Choroid plexus epithelial cell (primary cell): Measurements from ENCODE around the gene ACAD9.
"Not testable (repeated sequence)": the region's sequence is repeated elsewhere in the genome, so short reads cannot be mapped to it uniquely, and the experiment has no call there.

ENCODE experiments used
- DNase-seq: peaks from one replicate; pipeline ENCODE4 v3.0.0-alpha.2; 2010; ENCODE audit warnings: low read depth
- H3K4me3 ChIP-seq: 2 replicates; pipeline ENCODE4 v1.5.1; 2011; ENCODE audit warnings: low read depth, mild to moderate bottlenecking, control low read depth, low read length, moderate library complexity
- TF ChIP-seq, protein P1 (sequence below): conservative IDR thresholded peaks from 2 replicates; pipeline ENCODE4 v1.5.1; 2011; ENCODE audit warnings: low read depth, mild to moderate bottlenecking, control low read depth, inconsistent platforms, low read length, moderate library complexity

ACAD9 gene

DNA sequence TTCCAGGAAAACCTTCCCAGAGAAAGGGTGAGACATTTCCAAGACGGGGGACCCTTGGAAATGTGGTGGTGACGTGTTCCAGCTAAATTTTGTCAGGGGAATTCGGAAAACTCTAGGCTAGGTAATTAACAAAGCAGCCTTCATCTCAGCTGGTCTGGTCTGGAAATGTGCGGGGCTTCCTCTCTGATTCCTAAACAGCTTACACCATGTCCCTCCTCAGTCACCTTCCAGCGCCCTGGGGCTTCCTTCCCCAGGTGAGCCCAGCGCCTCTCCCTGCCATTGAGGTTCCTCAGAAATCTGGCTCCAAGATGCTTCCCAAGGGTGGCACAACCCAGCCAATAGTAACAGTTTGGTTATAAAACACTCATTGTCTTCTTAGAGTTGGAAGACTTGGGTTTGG, 571 bp downstream of the ACAD9 start:
- H3K4me3 ChIP-seq: peak overlapping the region; percentile 98
- DNase-seq: no peak
- TF ChIP-seq, protein P1, sequence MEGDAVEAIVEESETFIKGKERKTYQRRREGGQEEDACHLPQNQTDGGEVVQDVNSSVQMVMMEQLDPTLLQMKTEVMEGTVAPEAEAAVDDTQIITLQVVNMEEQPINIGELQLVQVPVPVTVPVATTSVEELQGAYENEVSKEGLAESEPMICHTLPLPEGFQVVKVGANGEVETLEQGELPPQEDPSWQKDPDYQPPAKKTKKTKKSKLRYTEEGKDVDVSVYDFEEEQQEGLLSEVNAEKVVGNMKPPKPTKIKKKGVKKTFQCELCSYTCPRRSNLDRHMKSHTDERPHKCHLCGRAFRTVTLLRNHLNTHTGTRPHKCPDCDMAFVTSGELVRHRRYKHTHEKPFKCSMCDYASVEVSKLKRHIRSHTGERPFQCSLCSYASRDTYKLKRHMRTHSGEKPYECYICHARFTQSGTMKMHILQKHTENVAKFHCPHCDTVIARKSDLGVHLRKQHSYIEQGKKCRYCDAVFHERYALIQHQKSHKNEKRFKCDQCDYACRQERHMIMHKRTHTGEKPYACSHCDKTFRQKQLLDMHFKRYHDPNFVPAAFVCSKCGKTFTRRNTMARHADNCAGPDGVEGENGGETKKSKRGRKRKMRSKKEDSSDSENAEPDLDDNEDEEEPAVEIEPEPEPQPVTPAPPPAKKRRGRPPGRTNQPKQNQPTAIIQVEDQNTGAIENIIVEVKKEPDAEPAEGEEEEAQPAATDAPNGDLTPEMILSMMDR: no peak

DNA sequence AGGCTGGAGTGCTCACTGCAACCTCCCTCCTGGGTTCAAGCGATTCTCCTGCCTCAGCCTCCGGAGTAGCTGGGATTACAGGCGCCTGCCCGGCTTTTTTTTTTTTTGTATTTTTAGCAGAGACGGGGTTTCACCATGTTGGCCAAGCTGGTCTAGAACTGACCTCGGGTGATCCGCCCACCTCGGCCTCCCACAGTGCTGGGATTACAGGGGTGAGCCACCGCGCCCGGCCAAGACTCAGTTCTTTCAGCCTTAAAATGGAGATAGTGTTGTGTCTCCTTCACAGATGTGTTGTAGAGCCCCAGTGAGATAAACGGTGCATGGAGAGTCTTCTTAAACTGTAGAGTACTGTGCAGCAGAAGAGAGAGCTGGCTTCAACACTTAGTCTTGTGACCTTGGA, 1.0 kb downstream of the ACAD9 start:
- peak overlapping the region; percentile 98 for H3K4me3 ChIP-seq
- DNase-seq: not testable (repeated sequence)

DNA sequence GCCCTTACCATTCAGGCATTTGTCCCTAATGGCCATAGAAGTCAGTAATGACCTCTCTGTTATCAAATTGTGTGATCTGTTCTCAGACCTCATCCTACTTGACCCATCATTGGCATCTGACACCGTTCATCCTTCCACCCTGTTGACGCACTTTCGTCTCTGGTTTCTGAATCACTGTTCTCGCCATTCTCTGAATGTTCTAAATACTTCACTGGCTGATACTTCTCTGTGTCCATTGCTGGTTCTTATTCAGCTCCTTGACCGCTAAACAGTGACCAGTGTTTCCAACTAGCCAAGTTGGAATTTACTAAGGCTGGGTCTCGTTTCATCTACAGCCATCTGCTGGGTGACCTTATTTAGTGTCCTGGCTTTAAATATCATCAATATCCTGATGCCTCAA, 2.2 kb downstream of the ACAD9 start:
- TF ChIP-seq, protein P1: no peak
- H3K4me3 ChIP-seq: no peak overlapping the region
- no peak for DNase-seq

DNA sequence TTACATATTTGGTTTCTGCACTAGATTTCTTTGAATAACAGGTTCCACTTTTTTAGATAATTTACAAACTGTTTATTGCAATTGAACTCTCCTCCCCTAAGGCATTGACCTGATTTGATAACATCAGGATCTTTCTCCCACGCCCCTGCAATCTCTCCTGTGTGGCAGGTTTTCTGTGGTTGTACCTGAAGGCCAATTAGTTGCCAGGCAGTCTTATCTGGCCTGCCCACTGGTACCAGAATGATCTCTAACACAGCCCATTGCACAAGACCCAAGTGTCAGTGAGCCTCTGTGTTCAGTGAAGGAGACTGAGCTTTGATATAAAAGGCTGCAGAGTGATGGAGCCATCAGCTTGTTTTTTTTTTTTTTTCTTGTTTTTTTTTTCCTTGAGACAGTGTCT, 3.3 kb downstream of the ACAD9 start:
- no peak overlapping the region for H3K4me3 ChIP-seq
- DNase-seq: no peak
- TF ChIP-seq, protein P1: no peak

DNA sequence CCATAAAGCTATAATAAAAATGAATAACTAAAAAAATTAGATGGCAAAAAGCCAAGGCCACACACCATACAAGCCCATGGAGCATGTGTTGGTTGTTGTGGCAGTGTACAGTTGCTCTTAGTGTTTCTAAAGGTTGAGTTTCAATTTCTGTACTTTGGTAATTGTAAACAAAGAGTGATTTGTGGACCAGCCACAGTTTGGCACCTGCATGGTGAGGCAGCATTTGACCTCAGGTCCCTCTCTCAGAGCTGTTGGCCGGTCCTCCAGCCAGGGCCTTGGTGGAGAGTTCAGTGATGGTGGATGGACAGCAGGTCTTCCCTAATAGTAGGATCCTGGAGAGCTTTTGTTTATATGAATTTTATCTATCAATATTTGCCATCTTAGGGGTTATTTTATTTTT, 5.6 kb downstream of the ACAD9 start:
- TF ChIP-seq, protein P1: no peak
- H3K4me3 ChIP-seq: no peak overlapping the region
- DNase-seq: no peak

DNA sequence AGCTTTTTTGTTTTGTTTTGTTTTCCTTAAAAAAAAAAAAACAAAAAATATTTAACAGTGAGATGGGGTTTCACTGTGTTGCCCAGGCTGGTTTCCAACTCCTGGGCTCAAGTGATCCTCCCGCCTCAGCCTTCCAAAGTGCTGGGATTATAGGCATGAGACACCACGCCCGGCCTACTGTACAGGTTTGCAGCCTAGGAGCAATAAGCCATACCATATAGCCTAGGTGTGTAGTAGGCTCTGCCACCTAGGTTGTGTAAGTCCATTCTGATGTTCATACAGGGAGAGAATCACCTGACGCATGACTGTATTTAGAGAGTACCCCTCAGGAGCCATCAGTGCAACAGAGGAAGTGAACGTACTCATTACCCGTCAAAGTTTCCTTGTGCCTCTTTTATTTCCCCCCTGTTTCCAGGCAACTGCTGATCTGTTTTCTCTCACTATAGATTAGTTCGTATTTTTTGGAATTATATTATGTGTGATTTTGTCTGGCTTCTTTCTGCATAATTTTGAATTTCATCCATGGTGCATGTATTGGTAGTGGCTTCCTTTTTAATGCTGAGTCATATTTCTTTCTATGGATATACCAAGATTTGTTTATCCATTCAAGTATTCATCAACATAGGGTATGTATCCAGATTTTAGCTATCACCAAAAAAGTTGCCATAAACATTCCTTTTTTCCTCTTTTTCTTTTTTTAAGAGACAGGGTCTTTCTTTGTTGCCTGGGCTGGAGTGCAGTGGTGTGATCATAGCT, 9.9 kb downstream of the ACAD9 start:
- H3K4me3 ChIP-seq: no peak overlapping the region
- TF ChIP-seq, protein P1: no peak
- no peak for DNase-seq

DNA sequence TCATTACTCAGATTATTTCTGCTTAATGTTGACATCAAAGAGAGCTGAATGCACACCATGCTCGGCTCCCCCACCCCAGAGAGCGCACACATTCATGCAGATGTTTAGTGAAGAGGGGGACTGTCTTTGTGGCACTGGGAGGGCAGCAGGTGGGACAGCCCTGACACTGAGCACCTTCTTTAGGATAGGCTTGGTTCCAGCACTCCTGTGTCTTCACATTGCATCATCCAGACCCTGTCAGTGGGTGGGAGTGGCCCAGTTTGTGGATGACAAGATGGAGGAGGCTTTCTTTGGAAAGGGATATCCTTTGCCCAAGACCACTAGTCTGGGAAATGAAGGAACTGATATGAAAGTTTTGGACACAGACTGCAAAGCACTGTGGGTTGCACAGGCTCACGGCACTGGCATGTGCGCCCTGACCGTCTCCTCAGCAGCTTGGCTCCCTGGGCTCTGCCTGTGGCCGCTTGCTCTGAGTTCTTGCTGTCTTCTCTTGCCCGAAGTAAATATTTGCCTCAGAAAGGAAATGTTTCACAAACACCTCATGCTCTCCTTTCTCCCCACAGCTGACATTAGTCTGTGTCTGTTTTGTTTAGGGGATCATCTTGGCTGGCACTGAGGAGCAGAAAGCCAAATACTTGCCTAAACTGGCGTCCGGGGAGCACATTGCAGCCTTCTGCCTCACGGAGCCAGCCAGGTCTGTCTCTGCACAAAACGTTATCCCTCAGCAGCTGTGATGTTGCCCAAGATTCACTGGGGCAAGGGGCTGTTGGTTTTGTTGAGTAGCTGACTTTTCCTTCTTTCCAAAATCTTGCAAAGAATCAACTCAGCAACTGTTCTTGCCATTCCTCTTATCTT, 16.6 kb downstream of the ACAD9 start:
- TF ChIP-seq, protein P1: no peak
- peak; percentile 11 for DNase-seq
- H3K4me3 ChIP-seq: no peak overlapping the region
